ENCODE results near the gene CHRND. TPM values are rescaled to one million over a fixed set of nuclear protein-coding genes. Genes with fewer than 3 reads are reported as not detected.

The CHRND gene
- total RNA-seq, 1 donor from 2014 or later, result not detected

DNA sequence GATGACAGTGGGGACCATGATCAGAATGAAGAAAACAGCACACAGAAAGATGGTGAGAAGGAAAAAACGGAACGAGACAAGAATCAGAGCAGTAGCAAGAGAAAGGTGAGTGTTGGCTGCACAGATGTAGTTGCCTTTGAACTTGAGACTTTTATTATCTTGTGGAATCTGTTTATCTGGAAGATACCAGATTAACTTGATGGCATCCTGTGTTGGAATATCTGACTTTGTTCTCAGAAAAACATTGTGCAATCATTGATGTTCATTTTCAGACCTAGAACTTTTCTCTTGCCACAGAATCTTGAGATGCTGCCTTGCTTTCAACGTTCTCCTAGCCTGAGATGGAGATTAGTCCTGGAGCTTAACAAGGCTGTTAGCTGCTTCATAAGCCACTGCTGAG lies 30.5 kb downstream of the CHRND start:
- Mint-ChIP-seq H3K27me3 (ENCODE audit: unreplicated experiment) (peaks cover 2% of the 10 kb centered on the region), H3K4me1 (ENCODE audit: unreplicated experiment) (peaks cover 11% of the 10 kb centered on the region), H3K27ac (ENCODE audit: unreplicated experiment) (no peak overlapping the region), H3K9me3 (ENCODE audit: unreplicated experiment) (no peaks in the 10 kb centered on the region), H3K4me3 (ENCODE audit: unreplicated experiment) (no peak overlapping the region), H3K36me3 (ENCODE audit: low read depth, unreplicated experiment) (peaks cover 29% of the 10 kb centered on the region)
- TF ChIP-seq, protein P1, sequence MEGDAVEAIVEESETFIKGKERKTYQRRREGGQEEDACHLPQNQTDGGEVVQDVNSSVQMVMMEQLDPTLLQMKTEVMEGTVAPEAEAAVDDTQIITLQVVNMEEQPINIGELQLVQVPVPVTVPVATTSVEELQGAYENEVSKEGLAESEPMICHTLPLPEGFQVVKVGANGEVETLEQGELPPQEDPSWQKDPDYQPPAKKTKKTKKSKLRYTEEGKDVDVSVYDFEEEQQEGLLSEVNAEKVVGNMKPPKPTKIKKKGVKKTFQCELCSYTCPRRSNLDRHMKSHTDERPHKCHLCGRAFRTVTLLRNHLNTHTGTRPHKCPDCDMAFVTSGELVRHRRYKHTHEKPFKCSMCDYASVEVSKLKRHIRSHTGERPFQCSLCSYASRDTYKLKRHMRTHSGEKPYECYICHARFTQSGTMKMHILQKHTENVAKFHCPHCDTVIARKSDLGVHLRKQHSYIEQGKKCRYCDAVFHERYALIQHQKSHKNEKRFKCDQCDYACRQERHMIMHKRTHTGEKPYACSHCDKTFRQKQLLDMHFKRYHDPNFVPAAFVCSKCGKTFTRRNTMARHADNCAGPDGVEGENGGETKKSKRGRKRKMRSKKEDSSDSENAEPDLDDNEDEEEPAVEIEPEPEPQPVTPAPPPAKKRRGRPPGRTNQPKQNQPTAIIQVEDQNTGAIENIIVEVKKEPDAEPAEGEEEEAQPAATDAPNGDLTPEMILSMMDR (IDR thresholded peaks at IDR 0.05; ENCODE audit: unreplicated experiment), result no peak
- DNase-seq (ENCODE audit: low spot score), result no peak

DNA sequence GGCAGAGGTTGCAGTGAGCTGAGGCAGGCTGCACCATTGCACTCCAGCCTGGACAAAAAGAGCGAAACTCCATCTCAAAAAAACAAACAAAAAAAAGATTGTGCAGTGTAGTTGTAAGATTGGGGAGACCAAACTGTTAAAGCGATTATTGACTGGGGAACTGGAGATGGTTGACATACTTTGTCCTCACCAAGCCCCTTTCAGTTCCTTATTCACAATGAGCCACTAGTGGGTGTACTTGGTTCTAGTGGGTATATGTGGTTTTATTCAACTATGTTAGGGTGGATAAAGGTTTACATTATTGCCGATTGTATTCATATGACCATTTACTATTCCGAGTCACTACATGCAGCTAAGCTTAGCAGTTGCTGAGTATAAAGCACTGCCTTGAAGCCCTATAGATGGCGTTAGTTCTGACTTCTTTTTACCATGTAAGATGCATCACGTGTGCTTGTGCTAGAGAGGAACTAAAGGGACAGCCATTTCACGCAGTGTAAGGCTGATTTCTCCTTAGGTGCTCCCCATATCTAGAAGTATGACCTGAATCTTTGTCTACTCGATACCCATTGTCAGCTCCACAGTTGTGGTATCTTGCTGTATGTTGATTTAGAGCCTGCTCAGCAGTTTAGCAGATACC lies 36.7 kb downstream of the CHRND start:
- TF ChIP-seq, protein P1 (IDR thresholded peaks at IDR 0.05; ENCODE audit: unreplicated experiment), result no peak
- H3K4me3 Mint-ChIP-seq (ENCODE audit: unreplicated experiment), result no peak overlapping the region
- H3K4me1 Mint-ChIP-seq (ENCODE audit: unreplicated experiment), result no peaks in the 10 kb centered on the region
- H3K36me3 Mint-ChIP-seq (ENCODE audit: low read depth, unreplicated experiment), result peaks cover 49% of the 10 kb centered on the region
- DNase-seq (ENCODE audit: low spot score), result no peak
- no peaks in the 10 kb centered on the region for H3K27me3 Mint-ChIP-seq (ENCODE audit: unreplicated experiment)
- no peaks in the 10 kb centered on the region for H3K9me3 Mint-ChIP-seq (ENCODE audit: unreplicated experiment)
- H3K27ac Mint-ChIP-seq (ENCODE audit: unreplicated experiment), result no peak overlapping the region

DNA sequence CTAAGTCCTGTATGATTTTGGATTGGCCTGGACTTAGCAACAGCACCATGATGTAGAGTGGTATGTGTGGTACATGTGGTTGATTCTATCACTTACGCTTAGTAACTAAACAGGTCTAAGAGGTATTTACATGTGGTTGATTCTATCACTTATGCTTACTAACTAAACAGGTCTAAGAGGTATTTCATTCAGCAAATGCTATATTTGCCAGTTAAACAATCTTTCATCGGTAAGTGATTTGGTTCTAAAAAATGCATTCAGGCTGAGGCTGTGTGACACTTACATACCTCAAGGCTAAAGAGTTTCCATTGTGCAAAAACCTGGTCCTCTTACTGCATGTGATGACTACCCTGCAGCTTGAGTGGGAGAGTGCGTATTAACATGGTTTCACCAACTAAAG lies 37.6 kb downstream of the CHRND start:
- no peaks in the 10 kb centered on the region for H3K27me3 Mint-ChIP-seq (ENCODE audit: unreplicated experiment)
- TF ChIP-seq, protein P1 (IDR thresholded peaks at IDR 0.05; ENCODE audit: unreplicated experiment), result no peak
- H3K9me3 Mint-ChIP-seq (ENCODE audit: unreplicated experiment), result no peaks in the 10 kb centered on the region
- H3K27ac Mint-ChIP-seq (ENCODE audit: unreplicated experiment), result no peak overlapping the region
- no peaks in the 10 kb centered on the region for H3K4me1 Mint-ChIP-seq (ENCODE audit: unreplicated experiment)
- H3K36me3 Mint-ChIP-seq (ENCODE audit: low read depth, unreplicated experiment), result peaks cover 55% of the 10 kb centered on the region
- DNase-seq (ENCODE audit: low spot score), result no peak
- no peak overlapping the region for H3K4me3 Mint-ChIP-seq (ENCODE audit: unreplicated experiment)

DNA sequence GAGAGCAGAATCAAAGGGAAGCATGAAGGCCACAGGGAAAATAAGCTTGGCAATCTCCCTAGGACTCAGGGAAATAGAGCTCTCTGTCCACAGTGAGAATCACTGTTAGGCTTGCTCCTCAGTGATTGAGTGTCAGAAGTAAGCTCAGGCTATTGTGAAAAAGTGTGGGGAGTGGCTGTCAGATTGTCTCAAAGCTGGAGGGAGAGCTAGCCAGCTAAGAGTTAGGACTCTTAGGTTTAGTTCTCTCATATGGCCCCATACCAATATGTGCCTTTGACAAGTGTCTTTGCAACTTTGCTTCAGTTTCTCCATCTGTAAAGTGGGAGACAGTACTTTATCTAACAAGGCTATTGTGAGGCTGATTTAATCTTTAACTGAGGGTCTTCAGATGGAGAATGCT lies 41.8 kb downstream of the CHRND start:
- Mint-ChIP-seq H3K27ac (ENCODE audit: unreplicated experiment) (peak overlapping the region; percentile 4), H3K36me3 (ENCODE audit: low read depth, unreplicated experiment) (peaks cover 61% of the 10 kb centered on the region), H3K4me3 (ENCODE audit: unreplicated experiment) (peak overlapping the region; percentile 29), H3K4me1 (ENCODE audit: unreplicated experiment) (no peaks in the 10 kb centered on the region), H3K9me3 (ENCODE audit: unreplicated experiment) (no peaks in the 10 kb centered on the region), H3K27me3 (ENCODE audit: unreplicated experiment) (peaks cover 4% of the 10 kb centered on the region)
- TF ChIP-seq, protein P1 (IDR thresholded peaks at IDR 0.05; ENCODE audit: unreplicated experiment), result no peak
- no peak for DNase-seq (ENCODE audit: low spot score)

DNA sequence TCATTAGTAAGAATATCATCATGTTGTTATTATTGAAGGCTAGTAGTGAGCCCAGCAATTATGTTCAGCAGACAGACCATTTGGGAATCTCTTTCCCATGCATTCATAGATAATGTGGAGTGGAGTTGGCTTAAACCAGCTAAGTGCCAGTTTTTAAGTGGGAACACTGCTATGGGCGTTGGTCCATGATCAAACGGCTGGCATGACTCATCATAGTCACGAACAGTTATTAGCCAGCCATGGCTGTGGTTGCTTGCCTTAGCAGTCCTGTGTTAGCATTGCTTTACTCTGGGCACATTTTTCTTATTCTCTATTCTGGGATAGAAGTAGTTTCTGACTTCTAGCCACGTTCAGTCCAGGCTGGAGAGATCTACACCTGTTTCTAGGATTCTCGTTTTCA lies 42.2 kb downstream of the CHRND start:
- Mint-ChIP-seq H3K27me3 (ENCODE audit: unreplicated experiment) (peaks cover 4% of the 10 kb centered on the region), H3K9me3 (ENCODE audit: unreplicated experiment) (no peaks in the 10 kb centered on the region), H3K36me3 (ENCODE audit: low read depth, unreplicated experiment) (peaks cover 63% of the 10 kb centered on the region), H3K4me3 (ENCODE audit: unreplicated experiment) (peak overlapping the region; percentile 16), H3K27ac (ENCODE audit: unreplicated experiment) (peak overlapping the region; percentile 4), H3K4me1 (ENCODE audit: unreplicated experiment) (no peaks in the 10 kb centered on the region)
- no peak for DNase-seq (ENCODE audit: low spot score)
- TF ChIP-seq, protein P1 (IDR thresholded peaks at IDR 0.05; ENCODE audit: unreplicated experiment), result no peak

All from endothelial cell (in vitro differentiated cells).